ENCODE data around the gene MT1M. TPM values are rescaled to one million over a fixed set of nuclear protein-coding genes. Genes with fewer than 3 reads are reported as not detected.
A peak's percentile ranks its signal among the peaks of the same experiment; 100 is the strongest.

Gene MT1M
- polyA plus RNA-seq, 1 donor (not counting 4 experiments of a cell fraction or from before 2014, with no cell fraction given), result 0.20 TPM

GRCh38 chr16:56681939-56682702 lies 49.7 kb downstream of the MT1M start, which contains the start of gene MT1X:
Gene MT1X, plus strand, starts transcription at chr16:56682470. Its CDS starts 71 bp downstream, at chr16:56682541.
- Histone ChIP-seq H2AFZ (ENCODE audit: control insufficient read depth, low read length) (peak within 1 kb of the TSS; percentile 93), H3K9ac (ENCODE audit: control insufficient read depth, extremely low read depth, insufficient read depth, low read length) (peak within 1 kb of the TSS; percentile 84), H3K27ac (ENCODE audit: control insufficient read depth, insufficient read depth, low read length) (peak within 1 kb of the TSS; percentile 75), H3K36me3 (ENCODE audit: control insufficient read depth in 2 of 2, extremely low read depth in 1 of 2, insufficient read depth in 2 of 2, low read length in 2 of 2) (peaks cover 0 to 3% of the 10 kb centered on the region in 2 experiments), H4K20me1 (ENCODE audit: control insufficient read depth, extremely low read depth, insufficient read depth, low read length) (no peaks in the 10 kb centered on the region), H3K27me3 (ENCODE audit: control insufficient read depth, extremely low read depth, insufficient read depth, low read length) (no peaks in the 10 kb centered on the region), H3K4me2 (ENCODE audit: control insufficient read depth, extremely low read depth, insufficient read depth, low read depth, low read length) (peak within 1 kb of the TSS; percentile 100), H3K4me3 (ENCODE audit: control insufficient read depth in 2 of 3, extremely low read depth in 1 of 3, insufficient read depth in 2 of 3, low read depth in 1 of 3, low read length in 3 of 3) (peak within 1 kb of the TSS; percentile 55 to 91 (median 80)), H3K4me1 (ENCODE audit: control insufficient read depth, extremely low read depth, insufficient read depth, low read length) (peaks cover 33% of the 10 kb centered on the region), H3K9me1 (ENCODE audit: control insufficient read depth, extremely low read depth, insufficient read depth, low read length) (no peaks in the 10 kb centered on the region), H3K79me2 (ENCODE audit: control insufficient read depth, insufficient read depth, low read length) (peaks cover 4% of the 10 kb centered on the region), H3K9me3 (ENCODE audit: control insufficient read depth, low read depth, low read length) (peaks cover 1% of the 10 kb centered on the region)
- FAIRE-seq, result no peak
- dilution Hi-C loops (cut with MboI; ENCODE audit: extremely low pct_ligation_motif_present, low sequenced_read_pairs), result no loop called here
- peak; percentile 41 for DNase-seq (ENCODE audit: low read depth, low spot score)
- TF ChIP-seq EZH2 (IDR thresholded peaks at IDR 0.05; ENCODE audit: low read length) (no peak), CTCF (optimal IDR thresholded peaks at IDR 0.05 in 1 of 3, IDR thresholded peaks at IDR 0.05 in 1 of 3, conservative IDR thresholded peaks at IDR 0.05 in 1 of 3; ENCODE audit: extremely low read depth in 1 of 3, insufficient read depth in 2 of 3, low read length in 3 of 3) (no peak)

GRCh38 chr16:56682703-56683397 lies 50.4 kb downstream of the MT1M start:
- Histone ChIP-seq H3K9ac (ENCODE audit: control insufficient read depth, extremely low read depth, insufficient read depth, low read length) (peak overlapping the region; percentile 84), H3K4me3 (ENCODE audit: control insufficient read depth in 2 of 3, extremely low read depth in 1 of 3, insufficient read depth in 2 of 3, low read depth in 1 of 3, low read length in 3 of 3) (peak overlapping the region; percentile 55 to 91 (median 80)), H3K36me3 (ENCODE audit: control insufficient read depth in 2 of 2, extremely low read depth in 1 of 2, insufficient read depth in 2 of 2, low read length in 2 of 2) (peaks cover 0 to 3% of the 10 kb centered on the region in 2 experiments), H3K9me1 (ENCODE audit: control insufficient read depth, extremely low read depth, insufficient read depth, low read length) (no peaks in the 10 kb centered on the region), H3K4me2 (ENCODE audit: control insufficient read depth, extremely low read depth, insufficient read depth, low read depth, low read length) (peak overlapping the region; percentile 100), H3K4me1 (ENCODE audit: control insufficient read depth, extremely low read depth, insufficient read depth, low read length) (peaks cover 33% of the 10 kb centered on the region), H3K27ac (ENCODE audit: control insufficient read depth, insufficient read depth, low read length) (peak overlapping the region; percentile 75), H4K20me1 (ENCODE audit: control insufficient read depth, extremely low read depth, insufficient read depth, low read length) (no peaks in the 10 kb centered on the region), H3K9me3 (ENCODE audit: control insufficient read depth, low read depth, low read length) (peaks cover 1% of the 10 kb centered on the region), H3K79me2 (ENCODE audit: control insufficient read depth, insufficient read depth, low read length) (peaks cover 4% of the 10 kb centered on the region), H3K27me3 (ENCODE audit: control insufficient read depth, extremely low read depth, insufficient read depth, low read length) (no peaks in the 10 kb centered on the region), H2AFZ (ENCODE audit: control insufficient read depth, low read length) (peak overlapping the region; percentile 61)
- no peak for TF ChIP-seq CTCF (optimal IDR thresholded peaks at IDR 0.05 in 1 of 3, IDR thresholded peaks at IDR 0.05 in 1 of 3, conservative IDR thresholded peaks at IDR 0.05 in 1 of 3; ENCODE audit: extremely low read depth in 1 of 3, insufficient read depth in 2 of 3, low read length in 3 of 3)
- TF ChIP-seq EZH2 (IDR thresholded peaks at IDR 0.05; ENCODE audit: low read length), result no peak
- dilution Hi-C loops (cut with MboI; ENCODE audit: extremely low pct_ligation_motif_present, low sequenced_read_pairs), result no loop called here
- DNase-seq (ENCODE audit: low read depth, low spot score), result no peak
- peak; percentile 36 for FAIRE-seq

Other genes with a start within 250 kb of the MT1M start
- 36.9 to 62.1 TPM (median 38.3 TPM) in 3 replicates for gene AMFR, start 207.1 kb upstream of the MT1M start, polyA plus RNA-seq
- gene NUDT21, start 181.3 kb upstream of the MT1M start, polyA plus RNA-seq, result 59.9 to 98.2 TPM (median 81.5 TPM) in 3 replicates
- 47.3 to 112 TPM (median 70.5 TPM) in 3 replicates for gene OGFOD1, start 181.1 kb upstream of the MT1M start, polyA plus RNA-seq
- gene BBS2, start 112.6 kb upstream of the MT1M start, polyA plus RNA-seq, result 43.5 to 76.1 TPM (median 62.3 TPM) in 3 replicates
- gene MT4, start 67.6 kb upstream of the MT1M start, polyA plus RNA-seq, result 0.77 to 2.1 TPM in 2 of 3 replicates, not detected in the other
- gene MT3, start 43.1 kb upstream of the MT1M start, polyA plus RNA-seq, result not detected in 3 replicates
- 489 to 1,016 TPM (median 990 TPM) in 3 replicates for gene MT2A, start 24.1 kb upstream of the MT1M start, polyA plus RNA-seq
- 394 to 1,732 TPM (median 404 TPM) in 3 replicates for gene MT1E, start 6.9 kb upstream of the MT1M start, polyA plus RNA-seq
- not detected in 3 replicates for gene MT1A, start 6.0 kb downstream of the MT1M start, polyA plus RNA-seq
- not detected in 3 replicates for gene MT1B, start 19.2 kb downstream of the MT1M start, polyA plus RNA-seq
- 1.5 to 4.1 TPM (median 2.3 TPM) in 3 replicates for gene MT1F, start 25.3 kb downstream of the MT1M start, polyA plus RNA-seq
- 8.4 to 21.5 TPM (median 9.8 TPM) in 3 replicates for gene MT1G, start 35.4 kb downstream of the MT1M start, polyA plus RNA-seq
- 0.79 to 4.0 TPM in 2 of 3 replicates, not detected in the other for gene MT1H, start 37.2 kb downstream of the MT1M start, polyA plus RNA-seq
- 58.3 to 466 TPM (median 97.2 TPM) in 3 replicates for gene MT1X, start 49.8 kb downstream of the MT1M start, polyA plus RNA-seq
- 59.2 to 79.7 TPM (median 74.1 TPM) in 3 replicates for gene NUP93, start 97.5 kb downstream of the MT1M start, polyA plus RNA-seq
- 0.01 TPM in 1 of 3 replicates, not detected in the others for gene SLC12A3, start 232.5 kb downstream of the MT1M start, polyA plus RNA-seq